HCT116 (cell line): ENCODE measurements around the gene PIKFYVE. TPM values are rescaled to one million over a fixed set of nuclear protein-coding genes. Genes with fewer than 3 reads are reported as not detected.

Source experiments
- ATAC-seq: fragments of 200-7000 bp; cut with Tn5 transposase; 2 replicates; pipeline ENCODE4 v1.9.1; 2020; ENCODE audit warnings: mild to moderate bottlenecking, moderate library complexity
- BruUV-seq: library from RNA; stranded (reverse); fragments of 400-500 nt; replicated peaks from 2 replicates; lab custom pipeline; 2021; lab: Mats Ljungman, UMichigan
- CTCF ChIA-PET: fragments of 300-600 bp; sonication (Branson Sonifier 250); formaldehyde crosslinking; loops from one replicate; lab custom pipeline; 2021; ENCODE audit warnings: antibody characterized with exemption; lab: Charles Lee
- POLR2A ChIA-PET: fragments of 300-600, 350-600 bp; sonication (Branson Sonifier 250); formaldehyde crosslinking; loops from one replicate; lab custom pipeline; 2021; ENCODE audit warnings: antibody characterized with exemption; lab: Charles Lee
- RAD21 ChIA-PET, 2 experiments: fragments of 300-600 bp; sonication (Branson Sonifier 250); formaldehyde crosslinking; loops; one replicate each; lab custom pipeline; 2023; ENCODE audit warnings: low total read pairs in 2 of 2; ENCODE audit not compliant: uncharacterized antibody in 2 of 2, unreplicated experiment in 2 of 2, low non-redundant PET in 1 of 2; lab: Charles Lee
- DNase-seq: peaks from one replicate; pipeline ENCODE4 v3.0.0-alpha.2; 2010; ENCODE audit warnings: low read depth, low spot score
- H2AFZ ChIP-seq: fragments of 200-600 bp; shearing (Covaris generic), sonication (generic); 2 replicates; pipeline ENCODE4 v1.6.1; 2017; ENCODE audit warnings: low read depth, mixed run types, mixed read lengths, antibody characterized with exemption, low read length; ENCODE audit not compliant: poor library complexity, severe bottlenecking
- H3K27ac ChIP-seq: 2 replicates; pipeline ENCODE4 v1.5.1; 2012; ENCODE audit warnings: low read depth, low read length
- H3K27me3 ChIP-seq: fragments of 200-600 bp; sonication (generic); 2 replicates; pipeline ENCODE4 v1.6.1; 2016; ENCODE audit warnings: mixed run types, low read length, mixed read lengths; ENCODE audit not compliant: insufficient read depth
- H3K36me3 ChIP-seq, 2 experiments: fragments of 200-500 bp in 1 of 2; fragments of 200-600 bp in 1 of 2; sonication (Bioruptor generic) in 1 of 2; sonication (generic) in 1 of 2; 2 replicates each; pipeline versions ENCODE4 v1.5.1 to v1.6.1; 2014 to 2016; ENCODE audit warnings: low read length in 2 of 2, inconsistent platforms in 1 of 2, mixed read lengths in 1 of 2, mixed run types in 1 of 2; ENCODE audit not compliant: insufficient read depth in 2 of 2, control insufficient read depth in 1 of 2
- H3K4me1 ChIP-seq, 2 experiments: fragments of 200-600 bp in 1 of 2; sonication (generic) in 1 of 2; 2 replicates each; pipeline versions ENCODE4 v1.5.1 to v1.6.1; 2012 to 2017; ENCODE audit warnings: low read length in 2 of 2, inconsistent platforms in 1 of 2, mild to moderate bottlenecking in 1 of 2, mixed read lengths in 1 of 2, mixed run types in 1 of 2, moderate library complexity in 1 of 2; ENCODE audit not compliant: insufficient read depth in 2 of 2, control insufficient read depth in 1 of 2
- H3K4me2 ChIP-seq: fragments of 200-600 bp; sonication (generic); 2 replicates; pipeline ENCODE4 v1.6.1; 2017; ENCODE audit warnings: mixed run types, low read length, mixed read lengths
- H3K4me3 ChIP-seq, 2 experiments: fragments of 200-600 bp in 1 of 2; sonication (generic) in 1 of 2; replicated peaks in 1 of 2; 2 replicates each; pipeline ENCODE4 v1.5.1; 2011 to 2016; ENCODE audit warnings: low read length in 2 of 2, control low read depth in 1 of 2, low read depth in 1 of 2, mild to moderate bottlenecking in 1 of 2, mixed read lengths in 1 of 2, mixed run types in 1 of 2
- H3K79me2 ChIP-seq: fragments of 200-600 bp; sonication (generic); 2 replicates; pipeline ENCODE4 v1.6.1; 2017; ENCODE audit warnings: mild to moderate bottlenecking, mixed run types, low read length, moderate library complexity, mixed read lengths; ENCODE audit not compliant: insufficient read depth
- H3K9ac ChIP-seq: fragments of 200-600 bp; sonication (generic); 2 replicates; pipeline ENCODE4 v1.6.1; 2016; ENCODE audit warnings: low read length, mixed read lengths
- H3K9me2 ChIP-seq: fragments of 200-600 bp; sonication (generic), shearing (Covaris generic); 2 replicates; pipeline ENCODE4 v1.6.1; 2017; ENCODE audit warnings: mixed run types, mild to moderate bottlenecking, moderate library complexity; ENCODE audit not compliant: insufficient read depth
- H3K9me3 ChIP-seq, 2 experiments: fragments of 200-500 bp in 1 of 2; fragments of 200-600 bp in 1 of 2; sonication (Bioruptor generic) in 1 of 2; sonication (generic) in 1 of 2; 2 replicates each; pipeline ENCODE4 v1.6.1; 2014 to 2017; ENCODE audit warnings: low read length in 2 of 2, mixed read lengths in 2 of 2, inconsistent platforms in 1 of 2, low read depth in 1 of 2, mild to moderate bottlenecking in 1 of 2, mixed run types in 1 of 2, moderate library complexity in 1 of 2; ENCODE audit not compliant: control insufficient read depth in 1 of 2, insufficient read depth in 1 of 2
- H4K20me1 ChIP-seq: fragments of 200-600 bp; sonication (generic), shearing (Covaris generic); 2 replicates; pipeline ENCODE4 v1.6.1; 2017; ENCODE audit warnings: mixed run types, mild to moderate bottlenecking, moderate library complexity; ENCODE audit not compliant: insufficient read depth
- FOSL1 ChIP-seq: IDR thresholded peaks from 2 replicates; pipeline ENCODE4 v1.6.1; 2012; ENCODE audit warnings: low read depth
- RAD21 ChIP-seq: IDR thresholded peaks from 2 replicates; pipeline ENCODE4 v1.6.1; 2012; ENCODE audit warnings: low read depth, mild to moderate bottlenecking
- intact Hi-C: fragments of 100-400 bp; cut with micrococcal nuclease; formaldehyde crosslinking; loops from 2 replicates; pipeline ENCODE4 v1.10.0; 2022
- total RNA-seq: library from RNA; stranded (reverse); gene quantifications from one replicate; pipeline ENCODE4 v1.2.1, GENCODE V29; 2021; ENCODE audit not compliant: unreplicated experiment
- TF ChIP-seq, protein P1 (sequence below): IDR thresholded peaks from 2 replicates; pipeline ENCODE4 v1.6.1; 2011; ENCODE audit warnings: mild to moderate bottlenecking, low read length, moderate library complexity; ENCODE audit not compliant: insufficient replicate concordance; ENCODE audit errors: extremely low read depth
- TF ChIP-seq, protein P2 (sequence below): IDR thresholded peaks from 2 replicates; pipeline ENCODE4 v1.6.1; 2012; ENCODE audit warnings: low read depth

The PIKFYVE gene
- total RNA-seq, 1 experiment from 2014 or later, result 21.8 TPM

DNA sequence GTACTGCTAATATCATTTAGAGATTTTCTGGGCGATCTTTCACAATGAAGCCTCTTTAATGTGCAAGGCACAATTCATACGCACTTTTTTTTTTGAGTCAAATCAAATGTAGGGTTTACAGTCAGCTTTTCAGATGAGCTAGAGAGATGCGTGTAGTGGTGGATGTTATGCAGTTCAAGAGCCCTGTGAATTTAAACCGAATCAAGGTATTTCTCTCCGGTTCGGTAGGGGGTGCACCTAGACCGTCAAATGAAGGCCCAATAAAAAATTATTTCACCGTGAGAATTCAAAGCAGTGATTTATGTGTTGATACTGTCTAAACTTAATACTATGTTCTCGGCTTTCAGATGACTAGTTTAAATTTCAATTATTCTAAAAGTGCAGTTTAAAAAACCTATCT is 141.6 kb downstream of the PIKFYVE start:
- H3K4me3 ChIP-seq, result no peak overlapping the region
- DNase-seq (no peak), ATAC-seq (no peak)
- H3K27ac ChIP-seq, result no peak overlapping the region
- ChIA-PET RAD21 (no interaction called here), CTCF (interaction anchor here (1.9 kb wide), 1 partner anchor 13 kb away, joined by 5 read pairs; no protein-coding TSS in a partner anchor), POLR2A (no interaction called here)
- H3K4me2 ChIP-seq, result no peak overlapping the region
- H3K27me3 ChIP-seq, result peaks cover 6% of the 10 kb centered on the region; the same call in 1 of the 2 replicates
- no peaks in the 10 kb centered on the region for H3K4me1 ChIP-seq
- H2AFZ ChIP-seq, result no peak overlapping the region
- BruUV-seq, result no TSS peak
- H3K9ac ChIP-seq, result no peak overlapping the region
- intact Hi-C loops, result no loop called here
- H3K36me3 ChIP-seq, result no peaks in the 10 kb centered on the region
- no peaks in the 10 kb centered on the region for H4K20me1 ChIP-seq
- H3K9me2 ChIP-seq, result no peaks in the 10 kb centered on the region
- H3K79me2 ChIP-seq, result no peaks in the 10 kb centered on the region
- H3K9me3 ChIP-seq, result no peaks in the 10 kb centered on the region
- TF ChIP-seq FOSL1, result no peak
- TF ChIP-seq, protein P1, sequence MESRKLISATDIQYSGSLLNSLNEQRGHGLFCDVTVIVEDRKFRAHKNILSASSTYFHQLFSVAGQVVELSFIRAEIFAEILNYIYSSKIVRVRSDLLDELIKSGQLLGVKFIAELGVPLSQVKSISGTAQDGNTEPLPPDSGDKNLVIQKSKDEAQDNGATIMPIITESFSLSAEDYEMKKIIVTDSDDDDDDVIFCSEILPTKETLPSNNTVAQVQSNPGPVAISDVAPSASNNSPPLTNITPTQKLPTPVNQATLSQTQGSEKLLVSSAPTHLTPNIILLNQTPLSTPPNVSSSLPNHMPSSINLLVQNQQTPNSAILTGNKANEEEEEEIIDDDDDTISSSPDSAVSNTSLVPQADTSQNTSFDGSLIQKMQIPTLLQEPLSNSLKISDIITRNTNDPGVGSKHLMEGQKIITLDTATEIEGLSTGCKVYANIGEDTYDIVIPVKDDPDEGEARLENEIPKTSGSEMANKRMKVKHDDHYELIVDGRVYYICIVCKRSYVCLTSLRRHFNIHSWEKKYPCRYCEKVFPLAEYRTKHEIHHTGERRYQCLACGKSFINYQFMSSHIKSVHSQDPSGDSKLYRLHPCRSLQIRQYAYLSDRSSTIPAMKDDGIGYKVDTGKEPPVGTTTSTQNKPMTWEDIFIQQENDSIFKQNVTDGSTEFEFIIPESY, result no peak
- TF ChIP-seq, protein P2, sequence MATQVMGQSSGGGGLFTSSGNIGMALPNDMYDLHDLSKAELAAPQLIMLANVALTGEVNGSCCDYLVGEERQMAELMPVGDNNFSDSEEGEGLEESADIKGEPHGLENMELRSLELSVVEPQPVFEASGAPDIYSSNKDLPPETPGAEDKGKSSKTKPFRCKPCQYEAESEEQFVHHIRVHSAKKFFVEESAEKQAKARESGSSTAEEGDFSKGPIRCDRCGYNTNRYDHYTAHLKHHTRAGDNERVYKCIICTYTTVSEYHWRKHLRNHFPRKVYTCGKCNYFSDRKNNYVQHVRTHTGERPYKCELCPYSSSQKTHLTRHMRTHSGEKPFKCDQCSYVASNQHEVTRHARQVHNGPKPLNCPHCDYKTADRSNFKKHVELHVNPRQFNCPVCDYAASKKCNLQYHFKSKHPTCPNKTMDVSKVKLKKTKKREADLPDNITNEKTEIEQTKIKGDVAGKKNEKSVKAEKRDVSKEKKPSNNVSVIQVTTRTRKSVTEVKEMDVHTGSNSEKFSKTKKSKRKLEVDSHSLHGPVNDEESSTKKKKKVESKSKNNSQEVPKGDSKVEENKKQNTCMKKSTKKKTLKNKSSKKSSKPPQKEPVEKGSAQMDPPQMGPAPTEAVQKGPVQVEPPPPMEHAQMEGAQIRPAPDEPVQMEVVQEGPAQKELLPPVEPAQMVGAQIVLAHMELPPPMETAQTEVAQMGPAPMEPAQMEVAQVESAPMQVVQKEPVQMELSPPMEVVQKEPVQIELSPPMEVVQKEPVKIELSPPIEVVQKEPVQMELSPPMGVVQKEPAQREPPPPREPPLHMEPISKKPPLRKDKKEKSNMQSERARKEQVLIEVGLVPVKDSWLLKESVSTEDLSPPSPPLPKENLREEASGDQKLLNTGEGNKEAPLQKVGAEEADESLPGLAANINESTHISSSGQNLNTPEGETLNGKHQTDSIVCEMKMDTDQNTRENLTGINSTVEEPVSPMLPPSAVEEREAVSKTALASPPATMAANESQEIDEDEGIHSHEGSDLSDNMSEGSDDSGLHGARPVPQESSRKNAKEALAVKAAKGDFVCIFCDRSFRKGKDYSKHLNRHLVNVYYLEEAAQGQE, result no peak
- peak; percentile 23; the same call in 1 of the 2 replicates for TF ChIP-seq RAD21

Other genes starting within 250 kb of the PIKFYVE start
- gene PLEKHM3, start 240.7 kb upstream of the PIKFYVE start, total RNA-seq, result 6.3 TPM
- not detected for gene CRYGD, start 141.7 kb upstream of the PIKFYVE start, total RNA-seq
- gene CRYGC, start 136.4 kb upstream of the PIKFYVE start, total RNA-seq, result not detected
- gene CRYGB, start 120.1 kb upstream of the PIKFYVE start, total RNA-seq, result not detected
- not detected for gene CRYGA, start 102.7 kb upstream of the PIKFYVE start, total RNA-seq
- gene C2orf80, start 76.2 kb upstream of the PIKFYVE start, total RNA-seq, result not detected
- 91.2 TPM for gene IDH1, start 11.2 kb upstream of the PIKFYVE start, total RNA-seq
- 0.12 TPM for gene PTH2R, start 140.5 kb downstream of the PIKFYVE start, total RNA-seq